Fibroblast of skin of right quadriceps (primary cell): ENCODE data around the gene SLC25A47.
"Not testable (repeated sequence)": the region's sequence is repeated elsewhere in the genome, so short reads cannot be mapped to it uniquely, and the experiment has no call there.

Experiments used
- DNase-seq: peaks from one replicate; pipeline ENCODE4 v3.0.0-alpha.2; 2013

SLC25A47 gene

GRCh38 chr14:100323121-100323941, at the start of gene SLC25A47:
Gene SLC25A47 (plus strand): TSS chr14:100323339. CDS start chr14:100323415, 76 bp downstream.
- DNase-seq = no peak

GRCh38 chr14:100274250-100274649, 48.9 kb upstream of the SLC25A47 start:
- no peak for DNase-seq

- DNase-seq = no peak
Observed at GRCh38 chr14:100275214-100275613, 47.9 kb upstream of the SLC25A47 start.

GRCh38 chr14:100278702-100279101, 44.4 kb upstream of the SLC25A47 start:
- peak; percentile 54 for DNase-seq

GRCh38 chr14:100279133-100279532, 44.0 kb upstream of the SLC25A47 start:
- no peak for DNase-seq

- no peak for DNase-seq
Observed at GRCh38 chr14:100279563-100279962, 43.6 kb upstream of the SLC25A47 start.

GRCh38 chr14:100281286-100282082, 41.7 kb upstream of the SLC25A47 start:
- no peak for DNase-seq

GRCh38 chr14:100282083-100282350, 41.1 kb upstream of the SLC25A47 start:
- no peak for DNase-seq

GRCh38 chr14:100282766-100283419, 40.2 kb upstream of the SLC25A47 start:
- DNase-seq = no peak

- not testable (repeated sequence) for DNase-seq
Observed at GRCh38 chr14:100283436-100283835, 39.7 kb upstream of the SLC25A47 start.

- DNase-seq = no peak
Observed at GRCh38 chr14:100283984-100284881, 38.9 kb upstream of the SLC25A47 start.

- DNase-seq = peak; percentile 63
Observed at GRCh38 chr14:100285021-100285912, 37.9 kb upstream of the SLC25A47 start.

GRCh38 chr14:100285913-100286400, 37.2 kb upstream of the SLC25A47 start:
- no peak for DNase-seq

- no peak for DNase-seq
Observed at GRCh38 chr14:100286484-100287191, 36.5 kb upstream of the SLC25A47 start.

- no peak for DNase-seq
Observed at GRCh38 chr14:100287202-100287997, 35.7 kb upstream of the SLC25A47 start.

- not testable (repeated sequence) for DNase-seq
Observed at GRCh38 chr14:100287998-100288295, 35.2 kb upstream of the SLC25A47 start.

- DNase-seq = peak; percentile 21
Observed at GRCh38 chr14:100288382-100289185, 34.6 kb upstream of the SLC25A47 start.

- no peak for DNase-seq
Observed at GRCh38 chr14:100289916-100290606, 33.1 kb upstream of the SLC25A47 start.
